GM12801 (cell line): Measurements from ENCODE around the gene MFSD11.

Experiments used
- CTCF ChIP-seq: IDR thresholded peaks from one replicate; pipeline ENCODE4 v1.5.1; 2011; ENCODE audit warnings: control low read depth; ENCODE audit not compliant: insufficient read length; ENCODE audit errors: extremely low read depth

MFSD11 gene

DNA sequence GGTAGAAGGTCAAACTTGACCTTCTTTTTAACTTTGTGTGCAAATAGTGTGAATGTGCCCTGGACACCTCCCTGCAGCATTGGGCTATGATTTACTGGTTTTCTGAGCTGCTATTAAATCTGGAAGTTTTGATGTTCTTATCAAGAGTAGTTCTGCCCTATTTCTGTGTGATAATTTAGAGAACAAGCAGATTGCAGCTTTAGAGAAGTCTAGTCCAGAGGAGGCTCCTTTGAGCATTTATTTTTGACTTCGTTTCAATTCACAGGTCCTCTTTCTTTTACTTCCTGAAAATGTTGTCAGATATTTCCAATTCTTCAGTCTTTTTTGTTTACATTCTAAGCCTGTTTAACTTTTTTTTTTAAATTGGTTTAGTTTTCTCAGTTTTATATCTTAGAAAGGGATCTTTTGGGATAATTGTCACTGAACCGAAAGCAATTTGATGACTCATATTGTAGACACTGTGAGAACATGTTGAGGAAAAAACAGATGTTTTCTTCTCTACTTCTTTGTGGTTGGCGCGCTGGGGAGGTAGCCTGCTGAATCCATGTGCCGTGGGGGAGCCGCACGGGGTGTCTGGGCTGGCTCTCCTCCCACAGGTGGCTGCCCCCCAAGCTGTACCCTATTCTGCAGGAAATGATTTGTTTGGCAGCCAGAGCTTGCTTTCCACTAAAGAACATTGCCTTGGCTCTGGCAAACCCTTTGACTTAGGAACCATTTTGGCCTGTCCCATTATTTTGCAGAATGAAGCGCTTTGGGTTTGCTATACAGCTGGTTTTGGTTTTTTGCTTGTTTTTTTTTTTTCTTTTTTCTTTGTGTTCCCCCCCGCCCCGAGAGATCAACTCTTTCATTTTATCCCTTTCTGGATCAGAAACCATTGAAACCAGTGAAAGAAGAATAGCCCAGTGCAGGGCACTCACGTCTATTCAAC is 53.4 kb downstream of the MFSD11 start:
- TF ChIP-seq CTCF = no peak

- no peak for TF ChIP-seq CTCF
Measured at GRCh38 chr17:76792348-76792747, 54.4 kb downstream of the MFSD11 start.

- no peak for TF ChIP-seq CTCF
Measured at GRCh38 chr17:76793775-76794174, 55.9 kb downstream of the MFSD11 start.

GRCh38 chr17:76796081-76796480 is 58.2 kb downstream of the MFSD11 start:
- no peak for TF ChIP-seq CTCF

DNA sequence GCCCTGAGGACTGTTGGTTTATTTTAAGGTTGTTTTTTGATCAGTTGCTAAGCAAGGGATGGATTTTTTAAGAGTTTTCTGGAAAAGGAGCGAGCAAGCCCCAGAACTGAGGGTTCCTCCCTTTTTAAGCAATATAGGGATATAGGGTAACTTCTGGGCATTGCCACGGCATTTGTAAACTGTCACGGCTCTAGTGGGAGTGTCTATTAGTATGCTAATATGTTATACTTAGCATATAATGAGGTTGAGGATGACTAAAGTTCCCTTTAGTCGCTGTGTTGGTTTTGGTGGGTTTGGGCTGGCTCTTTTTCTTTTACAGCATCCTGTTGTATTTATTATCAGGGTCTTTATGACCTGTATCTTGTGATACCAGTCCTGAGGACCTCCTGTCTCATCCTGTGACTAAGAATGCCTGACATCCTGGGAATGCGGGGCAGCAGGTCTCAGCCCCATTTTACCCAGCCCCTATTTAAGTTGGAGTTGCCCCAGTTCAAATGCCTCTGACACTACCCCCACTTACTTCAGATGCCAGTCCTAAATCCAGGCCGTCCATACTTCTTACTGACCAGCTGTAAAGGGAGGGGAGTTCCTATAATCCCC is 59.4 kb downstream of the MFSD11 start:
- no peak for TF ChIP-seq CTCF

DNA sequence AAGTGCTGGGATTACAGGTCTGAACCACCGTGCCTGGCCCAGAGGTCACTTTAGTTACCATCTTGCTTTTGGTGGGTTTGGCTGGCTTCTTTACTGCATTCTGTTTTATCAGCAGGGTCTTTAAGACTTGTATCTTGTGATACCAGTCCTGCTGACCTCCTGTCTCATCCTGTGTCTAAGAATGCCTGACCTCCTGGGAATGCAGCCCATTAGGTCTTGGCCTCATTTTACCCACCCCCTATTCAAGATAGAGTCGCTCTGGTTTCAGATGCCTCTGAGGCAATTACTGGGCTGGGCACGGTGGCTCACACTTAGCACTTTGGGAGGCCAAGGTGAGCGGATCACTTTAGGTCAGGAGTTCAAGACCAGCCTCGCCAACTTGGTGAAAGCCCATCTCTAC is 63.8 kb downstream of the MFSD11 start:
- TF ChIP-seq CTCF = no peak

DNA sequence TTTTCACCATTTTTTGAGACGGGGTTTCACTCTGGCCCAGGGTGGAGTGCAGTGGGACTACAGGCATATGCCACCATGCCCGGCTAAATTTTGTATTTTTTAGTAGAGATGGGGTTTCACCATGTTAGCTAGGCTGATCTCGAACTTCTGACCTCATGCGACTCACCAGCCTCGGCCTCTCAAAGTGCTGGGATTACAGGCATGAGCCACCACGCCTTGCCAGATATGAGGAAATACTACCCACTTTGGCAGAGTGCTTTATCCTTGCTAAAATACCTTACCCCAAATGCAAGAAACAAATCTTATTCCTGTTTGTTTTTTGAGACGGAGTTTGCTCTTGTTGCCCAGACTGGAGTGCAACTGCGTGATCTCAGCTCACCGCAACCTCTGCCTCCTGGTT is 67.4 kb downstream of the MFSD11 start:
- TF ChIP-seq CTCF = no peak
